Liver (tissue), 9 donors: ENCODE measurements around the gene COPS9. TPM values are rescaled to one million over a fixed set of nuclear protein-coding genes. Genes with fewer than 3 reads are reported as not detected.

Experiments used
- DNase-seq: peaks from one replicate; pipeline ENCODE4 v3.0.0-alpha.2; 2017; ENCODE audit warnings: low spot score
- H3K27ac ChIP-seq, 2 donors: one replicate each; pipeline ENCODE4 v1.7.0; 2013; ENCODE audit warnings: inconsistent platforms in 2 of 2, low read length in 2 of 2, control low read depth in 1 of 2, low read depth in 1 of 2, mild to moderate bottlenecking in 1 of 2
- H3K27me3 ChIP-seq, 4 donors: one replicate each; pipeline versions ENCODE4 v1.6.1 to v1.7.0; 2013; ENCODE audit warnings: low read length in 3 of 4, inconsistent platforms in 1 of 4, mild to moderate bottlenecking in 1 of 4, moderate library complexity in 1 of 4; ENCODE audit not compliant: control insufficient read depth in 4 of 4, insufficient read depth in 4 of 4
- H3K36me3 ChIP-seq, 4 donors: one replicate each; pipeline versions ENCODE4 v1.6.1 to v1.7.0; 2013; ENCODE audit warnings: low read length in 3 of 4, mild to moderate bottlenecking in 3 of 4, low read depth in 1 of 4, moderate library complexity in 1 of 4; ENCODE audit not compliant: control insufficient read depth in 4 of 4, insufficient read depth in 3 of 4
- H3K4me1 ChIP-seq, 4 donors: one replicate each; pipeline versions ENCODE4 v1.6.1 to v1.7.0; 2013; ENCODE audit warnings: low read length in 3 of 4, mild to moderate bottlenecking in 3 of 4, moderate library complexity in 1 of 4; ENCODE audit not compliant: control insufficient read depth in 4 of 4, insufficient read depth in 4 of 4
- H3K4me3 ChIP-seq, 3 donors: one replicate each; pipeline versions ENCODE4 v1.6.1 to v1.7.0; 2013; ENCODE audit warnings: low read length in 3 of 3, control low read depth in 1 of 3, low read depth in 1 of 3, mild to moderate bottlenecking in 1 of 3
- H3K9ac ChIP-seq, 2 donors: one replicate each; pipeline ENCODE4 v1.7.0; 2013; ENCODE audit warnings: low read length in 2 of 2, mild to moderate bottlenecking in 2 of 2, moderate library complexity in 2 of 2, control low read depth in 1 of 2, low read depth in 1 of 2
- H3K9me3 ChIP-seq, 4 donors: one replicate each; pipeline versions ENCODE4 v1.6.1 to v1.7.0; 2013; ENCODE audit warnings: low read length in 3 of 4; ENCODE audit not compliant: control insufficient read depth in 4 of 4
- HNF4G ChIP-seq: IDR thresholded peaks from 2 replicates; pipeline ENCODE4 v1.6.1; 2016; ENCODE audit warnings: antibody characterized with exemption
- MAX ChIP-seq: IDR thresholded peaks from 2 replicates; pipeline ENCODE4 v1.6.1; 2016; ENCODE audit warnings: antibody characterized with exemption
- NR2F2 ChIP-seq: IDR thresholded peaks from 2 replicates; pipeline ENCODE4 v1.6.1; 2016; ENCODE audit warnings: antibody characterized with exemption
- RXRA ChIP-seq, 2 donors: IDR thresholded peaks; 2 replicates each; pipeline ENCODE4 v1.6.1; 2017 to 2018; ENCODE audit warnings: antibody characterized with exemption in 2 of 2, mild to moderate bottlenecking in 1 of 2
- WGBS: extraction: QIAGEN DNeasy Blood & Tissue Kit; methylation state at CpG from one replicate; pipeline ENCODE4 v1.1.7; 2013; 5-methylcytosine and 5-hydroxymethylcytosine counted together
- polyA plus RNA-seq, 2 donors: library from polyadenylated mRNA; stranded (reverse) in 1 of 2; unstranded in 1 of 2; fragments of 200-250 nt in 1 of 2; fragments of >200 nt in 1 of 2; fragmentation: Nextera tagmentation in 1 of 2; extraction: Ambion mirVana in 1 of 2; gene quantifications; one replicate each; pipeline versions ENCODE4 v1.2.1 to v1.2.3, GENCODE V29; 2013 to 2015
- total RNA-seq, 2 donors: library from RNA; depleted of rRNA; stranded (reverse); fragments of >200 nt; gene quantifications; one replicate each; pipeline ENCODE4 v1.2.3, GENCODE V29; 2014
- donor health status: healthy.
- donor health status: healthy.
- donor health status: healthy.
- donor health status: healthy.
- donor health status: healthy.

The COPS9 gene
- total and polyA plus RNA-seq, 4 donors, result 12.9 to 138 (median 79.6) TPM

GRCh38 chr2:240089306-240089705 lies 46.8 kb downstream of the COPS9 start:
- TF ChIP-seq HNF4G, result no peak

GRCh38 chr2:240086563-240086962 lies 49.5 kb downstream of the COPS9 start:
- Histone ChIP-seq H3K36me3 (no peaks in the 10 kb centered on the region), H3K27me3 (peaks cover 0 to 3% (median 1%) of the 10 kb centered on the region in 4 donors), H3K9ac (no peak overlapping the region), H3K9me3 (peaks cover 0 to 20% (median under 1%) of the 10 kb centered on the region in 4 donors), H3K4me1 (no peaks in the 10 kb centered on the region), H3K4me3 (no peak overlapping the region), H3K27ac (no peak overlapping the region)
- no peak for DNase-seq
- no peak for TF ChIP-seq RXRA (IDR thresholded peaks at IDR 0.05)
- no peak for TF ChIP-seq MAX
- no peak for TF ChIP-seq NR2F2
- no peak for TF ChIP-seq HNF4G

More at GRCh38 chr2:240089306-240089705, 46.8 kb downstream of the COPS9 start:
- no peak overlapping the region for H3K4me3 ChIP-seq
- H3K9ac ChIP-seq, result no peak overlapping the region
- peaks cover 0 to 23% (median under 1%) of the 10 kb centered on the region in 4 donors for H3K9me3 ChIP-seq
- DNase-seq, result no peak
- H3K36me3 ChIP-seq, result no peaks in the 10 kb centered on the region
- H3K27me3 ChIP-seq, result peaks cover 0 to 3% (median 1%) of the 10 kb centered on the region in 4 donors
- H3K4me1 ChIP-seq, result no peaks in the 10 kb centered on the region
- WGBS, result 31% methylated on average over 5 of the region's 5 CpGs
- H3K27ac ChIP-seq, result no peak overlapping the region

Other genes starting within 250 kb of the COPS9 start
- gene NDUFA10, start 111.0 kb downstream of the COPS9 start, total RNA-seq, result 10 to 100 TPM; 43.6 to 72.7 TPM
- 10 to 100 TPM; 61.3 to 93.0 TPM for gene NDUFA10, start 111.0 kb downstream of the COPS9 start, polyA plus RNA-seq
- gene OR6B2, start 105.9 kb downstream of the COPS9 start, total RNA-seq, result not detected
- gene OR6B2, start 105.9 kb downstream of the COPS9 start, polyA plus RNA-seq, result not detected
- not detected for gene OR6B3, start 82.8 kb downstream of the COPS9 start, total RNA-seq
- gene OR6B3, start 82.8 kb downstream of the COPS9 start, polyA plus RNA-seq, result not detected
- gene OTOS, start 4.4 kb upstream of the COPS9 start, total RNA-seq, result not detected
- not detected for gene OTOS, start 4.4 kb upstream of the COPS9 start, polyA plus RNA-seq